ENCODE measurements around the gene CYP46A1. TPM values are rescaled to one million over a fixed set of nuclear protein-coding genes. Genes with fewer than 3 reads are reported as not detected.
A peak's percentile ranks its signal among the peaks of the same experiment; 100 is the strongest.

The CYP46A1 gene
- total and polyA plus RNA-seq, 7 donors, result 0.09 to 1.5 (median 0.50) TPM

GRCh38 chr14:99772371-99773283 is 88.5 kb downstream of the CYP46A1 start:
- intact Hi-C loops (cut with DNase I), result no loop called here
- DNase-seq (no peak), ATAC-seq (peak in 1 of 4 donors; percentile 30)
- TF ChIP-seq CTCF (IDR thresholded peaks at IDR 0.05), result no peak
- Histone ChIP-seq H3K9me3 (no peaks in the 10 kb centered on the region), H3K36me3 (ENCODE audit: insufficient read depth in 1 of 2, low read depth in 1 of 2) (no peaks in the 10 kb centered on the region), H3K27me3 (ENCODE audit: insufficient read depth in 3 of 3, low read length in 2 of 3) (no peaks in the 10 kb centered on the region), H3K27ac (no peak overlapping the region), H3K4me1 (peaks cover 16% of the 10 kb centered on the region), H3K4me3 (no peak overlapping the region)
- 56 to 68% (median 60%) methylated on average over 8 of the region's 8 CpGs for WGBS, 3 donors

GRCh38 chr14:99773521-99774497 is 89.7 kb downstream of the CYP46A1 start:
- intact Hi-C loops (cut with DNase I), result no loop called here
- no peak overlapping the region for H3K4me3 ChIP-seq
- WGBS, 3 donors, result 77 to 78% (median 78%) methylated on average over 26 of the region's 26 CpGs
- no peak overlapping the region for H3K27ac ChIP-seq
- no peak for TF ChIP-seq CTCF (IDR thresholded peaks at IDR 0.05)
- peaks cover 16% of the 10 kb centered on the region for H3K4me1 ChIP-seq
- no peaks in the 10 kb centered on the region for H3K9me3 ChIP-seq
- ATAC-seq, result no peak
- H3K36me3 ChIP-seq (ENCODE audit: insufficient read depth in 1 of 2, low read depth in 1 of 2), result no peaks in the 10 kb centered on the region
- DNase-seq, result no peak
- no peaks in the 10 kb centered on the region for H3K27me3 ChIP-seq (ENCODE audit: insufficient read depth in 3 of 3, low read length in 2 of 3)

- Histone ChIP-seq H3K4me3 (no peak overlapping the region), H3K36me3 (ENCODE audit: insufficient read depth in 1 of 2, low read depth in 1 of 2) (no peaks in the 10 kb centered on the region), H3K27ac (no peak overlapping the region), H3K9me3 (no peaks in the 10 kb centered on the region), H3K4me1 (peaks cover 16% of the 10 kb centered on the region), H3K27me3 (ENCODE audit: insufficient read depth in 3 of 3, low read length in 2 of 3) (no peaks in the 10 kb centered on the region)
- no peak for TF ChIP-seq CTCF (IDR thresholded peaks at IDR 0.05)
- WGBS, 3 donors, result 51 to 62% (median 51%) methylated on average over 6 of the region's 6 CpGs
- no peak for ATAC-seq
- DNase-seq, result no peak
- intact Hi-C loops (cut with DNase I), result no loop called here
These were observed 90.6 kb downstream of the CYP46A1 start for GRCh38 chr14:99774556-99775307.

- no peak for TF ChIP-seq CTCF (IDR thresholded peaks at IDR 0.05)
These were observed 91.3 kb downstream of the CYP46A1 start for GRCh38 chr14:99775351-99775750.

More at GRCh38 chr14:99775351-99775750, 91.3 kb downstream of the CYP46A1 start:
- no peaks in the 10 kb centered on the region for H3K9me3 ChIP-seq
- intact Hi-C loops (cut with DNase I), result no loop called here
- DNase-seq (no peak), ATAC-seq (no peak)
- H3K27ac ChIP-seq, result no peak overlapping the region
- no peaks in the 10 kb centered on the region for H3K36me3 ChIP-seq (ENCODE audit: insufficient read depth in 1 of 2, low read depth in 1 of 2)
- H3K4me1 ChIP-seq, result peaks cover 16% of the 10 kb centered on the region
- 83 to 88% (median 84%) methylated on average over 9 of the region's 9 CpGs for WGBS, 3 donors
- H3K27me3 ChIP-seq (ENCODE audit: insufficient read depth in 3 of 3, low read length in 2 of 3), result no peaks in the 10 kb centered on the region
- H3K4me3 ChIP-seq, result no peak overlapping the region

All from psoas muscle (tissue), 8 donors.